Astrocyte (in vitro differentiated cells and primary cell): ENCODE data around the gene KIF5A. TPM values are rescaled to one million over a fixed set of nuclear protein-coding genes. Genes with fewer than 3 reads are reported as not detected.

ENCODE experiments used
- DNase-seq: peaks from one replicate; pipeline ENCODE4 v3.0.0-alpha.2; 2010; ENCODE audit warnings: low read depth
- FAIRE-seq: peaks from 2 replicates; lab custom pipeline; 2011; peaks lifted over from hg19 to GRCh38; lab: Jason Lieb, UNC
- H2AFZ ChIP-seq: 2 replicates; pipeline ENCODE4 v1.6.0; 2012; ENCODE audit warnings: low read depth, low read length, inconsistent platforms
- H3K27ac ChIP-seq: 2 replicates; pipeline ENCODE4 v1.5.1; 2011; ENCODE audit warnings: low read depth, low read length, inconsistent platforms
- H3K27me3 ChIP-seq: 2 replicates; pipeline ENCODE4 v1.6.0; 2011; ENCODE audit warnings: low read length, inconsistent platforms; ENCODE audit not compliant: insufficient read depth
- H3K36me3 ChIP-seq: 2 replicates; pipeline ENCODE4 v1.5.1; 2011; ENCODE audit warnings: low read length, inconsistent platforms; ENCODE audit not compliant: insufficient read depth
- H3K4me1 ChIP-seq: 2 replicates; pipeline ENCODE4 v1.5.1; 2011; ENCODE audit warnings: low read length, inconsistent platforms; ENCODE audit not compliant: insufficient read depth
- H3K4me2 ChIP-seq: 2 replicates; pipeline ENCODE4 v1.6.0; 2012; ENCODE audit warnings: low read length, inconsistent platforms
- H3K4me3 ChIP-seq: 2 replicates; pipeline ENCODE4 v1.5.1; 2011; ENCODE audit warnings: low read depth, mild to moderate bottlenecking, low read length, inconsistent platforms; ENCODE audit not compliant: insufficient read depth
- H3K79me2 ChIP-seq: 2 replicates; pipeline ENCODE4 v1.6.0; 2012; ENCODE audit warnings: mild to moderate bottlenecking, low read length, inconsistent platforms; ENCODE audit not compliant: insufficient read depth
- H3K9ac ChIP-seq: 2 replicates; pipeline ENCODE4 v1.6.0; 2012; ENCODE audit warnings: mild to moderate bottlenecking, low read length, inconsistent platforms
- H3K9me3 ChIP-seq: 2 replicates; pipeline ENCODE4 v1.5.1; 2012; ENCODE audit warnings: low read depth, mild to moderate bottlenecking, low read length, inconsistent platforms; ENCODE audit not compliant: insufficient read depth
- H4K20me1 ChIP-seq: 2 replicates; pipeline ENCODE4 v1.6.0; 2012; ENCODE audit warnings: low read length, inconsistent platforms; ENCODE audit not compliant: insufficient read depth
- H3K27ac Mint-ChIP-seq: one replicate; pipeline ENCODE4 v1.8.0; 2021; ENCODE audit warnings: mild to moderate bottlenecking, mixed read lengths; ENCODE audit not compliant: unreplicated experiment
- H3K27me3 Mint-ChIP-seq: one replicate; pipeline ENCODE4 v1.8.0; 2021; ENCODE audit warnings: low read depth, mixed read lengths; ENCODE audit not compliant: unreplicated experiment
- H3K36me3 Mint-ChIP-seq: one replicate; pipeline ENCODE4 v1.8.0; 2021; ENCODE audit warnings: low read depth, mixed read lengths; ENCODE audit not compliant: unreplicated experiment
- H3K4me1 Mint-ChIP-seq: one replicate; pipeline ENCODE4 v1.8.0; 2021; ENCODE audit warnings: low read depth, mixed read lengths; ENCODE audit not compliant: unreplicated experiment
- H3K4me3 Mint-ChIP-seq: one replicate; pipeline ENCODE4 v1.8.0; 2021; ENCODE audit warnings: mild to moderate bottlenecking, moderate library complexity, mixed read lengths; ENCODE audit not compliant: unreplicated experiment
- H3K9me3 Mint-ChIP-seq: one replicate; pipeline ENCODE4 v1.8.0; 2021; ENCODE audit warnings: mild to moderate bottlenecking, mixed read lengths; ENCODE audit not compliant: unreplicated experiment
- EZH2 ChIP-seq: IDR thresholded peaks from 2 replicates; pipeline ENCODE4 v1.6.1; 2012; ENCODE audit warnings: mild to moderate bottlenecking, low read length, inconsistent platforms; ENCODE audit not compliant: insufficient read depth
- total RNA-seq: library from RNA; stranded (reverse); gene quantifications from 2 replicates; pipeline ENCODE4 v1.2.1, GENCODE V29; 2021
- TF ChIP-seq, protein P1 (sequence below): IDR thresholded peaks from 2 replicates; pipeline ENCODE4 v1.5.1; 2011; ENCODE audit warnings: low read depth, mild to moderate bottlenecking, inconsistent platforms, low read length, moderate library complexity; ENCODE audit not compliant: insufficient read depth

The KIF5A gene
- total RNA-seq, 1 donor from 2014 or later: 7.2 TPM

DNA sequence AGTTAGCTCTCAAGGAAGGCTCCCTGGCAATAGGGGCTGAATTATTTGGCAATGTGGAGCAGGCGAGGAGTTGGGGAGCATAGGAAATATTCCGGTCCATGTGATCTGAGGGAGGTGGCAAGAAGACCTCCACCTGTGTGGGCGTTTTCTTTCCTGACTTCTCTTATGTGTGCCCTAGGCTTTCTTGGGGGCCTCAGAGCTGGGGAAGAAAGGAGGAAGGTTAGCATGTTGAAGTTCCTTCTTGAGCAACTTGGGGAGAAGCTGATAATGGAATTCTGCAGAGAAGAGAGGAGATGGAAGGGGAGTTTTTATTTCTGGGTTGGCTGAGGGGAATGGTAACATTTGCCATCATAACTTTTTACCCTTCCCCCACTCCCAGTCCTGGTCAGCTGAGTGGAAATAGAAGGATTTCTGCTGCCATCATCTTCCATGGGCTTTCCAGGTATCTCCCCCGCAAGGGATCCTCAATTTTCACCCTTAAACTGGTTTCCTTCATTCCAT lies 56.0 kb downstream of the KIF5A start:
- DNase-seq (no peak), FAIRE-seq (no peak)
- no peak for TF ChIP-seq EZH2
- TF ChIP-seq, protein P1, sequence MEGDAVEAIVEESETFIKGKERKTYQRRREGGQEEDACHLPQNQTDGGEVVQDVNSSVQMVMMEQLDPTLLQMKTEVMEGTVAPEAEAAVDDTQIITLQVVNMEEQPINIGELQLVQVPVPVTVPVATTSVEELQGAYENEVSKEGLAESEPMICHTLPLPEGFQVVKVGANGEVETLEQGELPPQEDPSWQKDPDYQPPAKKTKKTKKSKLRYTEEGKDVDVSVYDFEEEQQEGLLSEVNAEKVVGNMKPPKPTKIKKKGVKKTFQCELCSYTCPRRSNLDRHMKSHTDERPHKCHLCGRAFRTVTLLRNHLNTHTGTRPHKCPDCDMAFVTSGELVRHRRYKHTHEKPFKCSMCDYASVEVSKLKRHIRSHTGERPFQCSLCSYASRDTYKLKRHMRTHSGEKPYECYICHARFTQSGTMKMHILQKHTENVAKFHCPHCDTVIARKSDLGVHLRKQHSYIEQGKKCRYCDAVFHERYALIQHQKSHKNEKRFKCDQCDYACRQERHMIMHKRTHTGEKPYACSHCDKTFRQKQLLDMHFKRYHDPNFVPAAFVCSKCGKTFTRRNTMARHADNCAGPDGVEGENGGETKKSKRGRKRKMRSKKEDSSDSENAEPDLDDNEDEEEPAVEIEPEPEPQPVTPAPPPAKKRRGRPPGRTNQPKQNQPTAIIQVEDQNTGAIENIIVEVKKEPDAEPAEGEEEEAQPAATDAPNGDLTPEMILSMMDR: no peak
- H3K4me1 ChIP-seq: peaks cover 19% of the 10 kb centered on the region
- peak overlapping the region; percentile 88 for H3K9ac ChIP-seq
- H3K36me3 Mint-ChIP-seq: peaks cover 28% of the 10 kb centered on the region
- H3K27ac ChIP-seq: no peak overlapping the region
- H3K27ac Mint-ChIP-seq: peak overlapping the region; percentile 41
- peaks cover 21% of the 10 kb centered on the region for H3K4me1 Mint-ChIP-seq
- peak overlapping the region; percentile 95 for H3K4me2 ChIP-seq
- no peak overlapping the region for H2AFZ ChIP-seq
- no peaks in the 10 kb centered on the region for H3K36me3 ChIP-seq
- peak overlapping the region; percentile 90 for H3K4me3 Mint-ChIP-seq
- no peaks in the 10 kb centered on the region for H4K20me1 ChIP-seq
- H3K79me2 ChIP-seq: no peaks in the 10 kb centered on the region
- H3K27me3 ChIP-seq: no peaks in the 10 kb centered on the region
- peak overlapping the region; percentile 75 for H3K4me3 ChIP-seq
- peaks cover 12% of the 10 kb centered on the region for H3K27me3 Mint-ChIP-seq
- H3K9me3 ChIP-seq: no peaks in the 10 kb centered on the region
- peaks cover 2% of the 10 kb centered on the region for H3K9me3 Mint-ChIP-seq

DNA sequence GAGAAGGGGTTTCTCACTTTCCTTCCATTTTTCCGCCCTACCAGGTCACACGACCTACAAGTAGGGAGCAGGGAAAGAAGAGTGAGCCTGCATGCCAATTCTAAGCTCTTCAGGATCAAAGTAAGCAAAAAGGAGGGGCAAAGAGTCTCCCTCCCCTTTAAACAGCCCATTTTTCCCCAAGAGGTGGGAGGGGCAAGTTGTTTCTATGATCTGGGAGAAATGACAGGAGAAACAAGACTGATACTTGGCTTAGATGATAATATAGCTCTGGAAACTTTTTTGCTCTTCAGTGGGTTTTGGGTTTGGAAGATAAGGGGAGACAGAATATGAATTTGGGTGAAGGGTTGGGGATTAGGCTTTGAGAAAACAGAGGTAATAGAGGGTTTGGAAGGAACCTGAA lies 56.6 kb downstream of the KIF5A start:
- Histone ChIP-seq H3K4me3 (no peak overlapping the region), H3K4me1 (peaks cover 22% of the 10 kb centered on the region), H3K9ac (no peak overlapping the region), H2AFZ (no peak overlapping the region), H3K27ac (no peak overlapping the region), H3K4me2 (no peak overlapping the region), H4K20me1 (no peaks in the 10 kb centered on the region), H3K9me3 (no peaks in the 10 kb centered on the region), H3K36me3 (no peaks in the 10 kb centered on the region), H3K79me2 (no peaks in the 10 kb centered on the region), H3K27me3 (no peaks in the 10 kb centered on the region)
- peaks cover 2% of the 10 kb centered on the region for H3K9me3 Mint-ChIP-seq
- peaks cover 21% of the 10 kb centered on the region for H3K4me1 Mint-ChIP-seq
- DNase-seq (no peak), FAIRE-seq (no peak)
- peaks cover 12% of the 10 kb centered on the region for H3K27me3 Mint-ChIP-seq
- H3K36me3 Mint-ChIP-seq: peaks cover 24% of the 10 kb centered on the region
- no peak for TF ChIP-seq EZH2
- TF ChIP-seq, protein P1: no peak
- H3K27ac Mint-ChIP-seq: no peak overlapping the region
- H3K4me3 Mint-ChIP-seq: no peak overlapping the region

DNA sequence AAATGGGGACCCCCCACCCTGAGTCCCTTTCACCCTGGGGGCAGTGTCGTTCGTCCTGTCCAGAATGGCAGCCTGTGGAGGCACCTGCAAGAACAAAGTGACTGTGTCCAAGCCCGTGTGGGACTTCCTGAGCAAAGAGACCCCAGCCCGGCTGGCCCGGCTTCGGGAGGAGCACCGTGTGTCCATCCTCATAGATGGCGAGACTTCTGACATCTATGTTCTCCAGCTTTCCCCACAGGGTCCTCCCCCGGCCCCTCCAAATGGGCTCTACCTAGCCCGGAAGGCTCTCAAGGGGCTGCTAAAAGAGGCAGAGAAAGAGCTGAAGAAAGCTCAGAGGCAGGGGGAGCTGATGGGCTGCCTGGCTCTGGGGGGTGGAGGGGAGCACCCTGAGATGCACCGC lies 57.0 kb downstream of the KIF5A start:
- Histone ChIP-seq H4K20me1 (no peaks in the 10 kb centered on the region), H3K4me1 (peaks cover 22% of the 10 kb centered on the region), H3K79me2 (no peaks in the 10 kb centered on the region), H2AFZ (no peak overlapping the region), H3K9ac (no peak overlapping the region), H3K27me3 (no peaks in the 10 kb centered on the region), H3K4me2 (no peak overlapping the region), H3K9me3 (no peaks in the 10 kb centered on the region), H3K4me3 (no peak overlapping the region), H3K36me3 (no peaks in the 10 kb centered on the region), H3K27ac (no peak overlapping the region)
- Mint-ChIP-seq H3K4me1 (peaks cover 21% of the 10 kb centered on the region), H3K36me3 (peaks cover 20% of the 10 kb centered on the region), H3K4me3 (no peak overlapping the region), H3K9me3 (peaks cover 2% of the 10 kb centered on the region), H3K27me3 (peaks cover 12% of the 10 kb centered on the region), H3K27ac (no peak overlapping the region)
- TF ChIP-seq, protein P1: no peak
- no peak for TF ChIP-seq EZH2
- FAIRE-seq (no peak), DNase-seq (no peak)
